ENCODE results near the gene VPS4B.

Gene VPS4B

GRCh38 chr18:63427558-63427957 lies 5.3 kb upstream of the VPS4B start:
- no peak for DNase-seq

DNA sequence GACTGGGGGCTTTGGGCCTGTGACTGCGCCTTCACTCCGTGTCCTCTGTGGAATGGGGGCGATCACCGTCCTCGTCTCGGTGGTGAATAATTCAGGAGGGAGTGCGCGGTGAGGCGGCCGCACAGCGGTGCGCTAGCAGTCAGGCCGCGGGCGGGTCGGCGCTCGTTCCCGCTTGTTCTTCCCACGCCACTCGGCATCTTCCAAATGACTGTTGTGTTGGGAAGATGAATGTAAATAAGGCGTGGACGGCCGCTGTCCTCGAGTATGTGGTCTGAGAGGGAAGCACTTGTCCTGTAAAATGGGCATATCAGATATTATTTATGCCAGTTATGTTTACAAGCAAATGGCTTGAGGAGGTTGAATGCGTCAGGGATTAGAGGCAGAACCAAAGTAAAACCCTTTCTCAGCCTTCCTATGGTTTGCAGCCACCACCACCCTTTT lies 608 bp upstream of the VPS4B start:
- no peak for DNase-seq

DNA sequence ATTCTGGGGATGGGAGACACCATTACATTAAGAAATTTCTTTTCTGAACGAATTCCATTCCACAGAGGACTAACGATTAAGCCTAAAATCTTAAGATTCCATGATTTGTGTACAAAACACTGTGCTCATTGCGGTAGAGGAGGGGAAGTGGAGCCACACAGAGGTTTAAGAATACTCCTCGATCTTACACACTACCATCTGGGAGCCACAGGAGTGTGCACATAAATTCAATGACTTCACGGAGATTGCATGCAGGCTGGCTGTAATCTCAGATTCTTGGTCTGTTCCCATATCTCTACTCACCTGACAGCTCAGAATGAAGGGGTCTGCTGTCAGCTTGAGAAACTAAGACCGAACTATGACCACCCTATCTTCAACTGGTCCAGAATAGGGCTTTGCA lies 762 bp downstream of the VPS4B start:
- DNase-seq: no peak

GRCh38 chr18:63412953-63413352 lies 9.3 kb downstream of the VPS4B start:
- no peak for DNase-seq

GRCh38 chr18:63410792-63411191 lies 11.5 kb downstream of the VPS4B start:
- DNase-seq: no peak

DNA sequence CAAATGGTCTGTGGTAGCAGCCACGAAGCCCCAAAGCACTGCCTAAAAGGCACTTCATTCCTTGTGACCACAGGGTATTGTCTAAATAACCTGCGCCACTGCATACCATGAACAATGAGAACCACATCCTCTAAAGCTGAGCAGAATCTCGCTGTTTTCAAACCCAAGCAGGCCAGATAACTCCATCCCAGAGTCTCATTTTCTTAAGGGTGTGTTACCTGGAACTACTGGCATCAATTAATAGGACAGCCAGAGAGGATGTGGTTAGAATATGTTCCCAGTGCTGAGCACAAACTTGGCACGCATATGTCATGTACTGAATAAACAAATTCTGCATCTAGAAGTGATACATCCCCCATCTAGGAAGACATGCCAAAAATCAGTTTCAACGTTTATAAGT lies 13.0 kb downstream of the VPS4B start:
- no peak for DNase-seq

- no peak for DNase-seq
These were observed 14.5 kb downstream of the VPS4B start for GRCh38 chr18:63407734-63408133.

GRCh38 chr18:63405986-63406385 lies 16.3 kb downstream of the VPS4B start:
- DNase-seq: no peak

- DNase-seq: no peak
These were observed 19.8 kb downstream of the VPS4B start for GRCh38 chr18:63402246-63403162.

DNA sequence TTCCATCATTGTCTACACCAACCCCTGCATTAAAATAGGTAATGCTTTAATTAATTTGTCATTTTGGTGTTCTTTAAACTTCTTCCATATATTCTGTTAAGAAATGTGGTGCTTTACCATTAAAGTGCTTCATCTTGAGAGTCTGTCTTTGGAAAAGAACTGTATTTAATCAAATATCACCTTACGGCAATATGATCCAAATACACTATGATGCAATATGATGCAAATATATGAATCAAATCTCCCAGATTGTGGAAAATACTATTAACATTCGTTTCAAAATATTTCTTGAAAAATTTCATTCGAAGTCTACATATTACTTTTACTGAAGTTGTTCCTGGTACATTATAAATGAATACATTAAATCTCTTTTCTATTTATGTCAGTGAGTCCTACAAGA lies 23.0 kb downstream of the VPS4B start:
- DNase-seq: no peak

GRCh38 chr18:63397349-63397748 lies 24.9 kb downstream of the VPS4B start:
- DNase-seq: no peak

- DNase-seq: no peak
These were observed 26.8 kb downstream of the VPS4B start for GRCh38 chr18:63395503-63395902.

- no peak for DNase-seq
These were observed 27.3 kb downstream of the VPS4B start for GRCh38 chr18:63394954-63395353.

- DNase-seq: no peak
These were observed 34.4 kb downstream of the VPS4B start for GRCh38 chr18:63387861-63388260.

DNA sequence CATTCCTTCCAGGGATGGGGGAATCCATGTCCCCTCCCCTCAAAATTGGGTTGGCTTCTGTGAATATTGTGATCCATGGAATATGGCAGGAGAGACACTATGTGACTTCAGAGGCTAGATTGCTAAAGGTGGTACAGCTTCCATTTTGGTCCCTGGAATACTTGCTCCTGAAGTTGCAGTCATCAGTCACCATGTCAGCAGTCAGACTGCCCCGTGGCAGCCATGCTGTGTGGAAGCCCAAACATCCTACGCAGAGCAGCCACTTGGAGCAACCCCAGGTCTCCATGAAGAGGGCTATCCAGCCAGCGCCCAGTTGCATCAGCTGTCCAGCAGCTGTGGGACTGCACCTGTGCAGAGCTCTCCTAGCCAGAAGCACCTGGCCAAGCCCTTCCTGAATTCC lies 39.4 kb downstream of the VPS4B start:
- DNase-seq: no peak

- DNase-seq: no peak
These were observed 42.7 kb downstream of the VPS4B start for GRCh38 chr18:63379639-63379962.

DNA sequence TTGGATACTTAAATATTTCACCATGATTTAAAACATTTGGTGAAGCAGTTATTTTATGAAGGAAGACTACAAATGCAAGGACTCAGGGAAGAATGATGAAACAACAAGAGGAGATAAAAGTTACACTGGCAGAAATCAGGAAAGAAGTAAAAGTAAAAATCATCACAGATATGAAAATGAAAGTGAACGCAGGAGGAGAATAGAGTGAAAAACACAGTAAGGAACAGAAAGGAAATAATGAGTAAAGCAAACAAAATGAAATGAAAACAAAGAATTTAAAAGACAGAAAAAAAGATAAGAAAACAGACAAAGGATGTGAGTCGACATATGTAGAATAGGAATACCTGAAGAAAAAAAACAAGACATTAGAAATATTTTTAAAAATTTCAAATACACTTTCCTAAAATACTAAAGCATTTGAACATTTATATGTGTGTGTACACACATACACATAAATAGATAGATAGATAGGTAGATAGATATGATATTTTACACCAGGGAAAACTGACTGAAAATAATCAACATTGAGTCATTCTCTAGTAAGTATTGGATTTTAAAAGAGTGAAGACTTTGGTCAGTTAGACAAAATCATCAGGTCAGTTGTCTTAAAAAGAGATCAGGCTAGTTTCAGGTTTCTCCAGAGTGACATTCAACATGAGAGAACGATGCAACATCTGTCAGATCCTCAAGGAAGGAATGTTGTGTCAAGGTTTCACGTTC lies 43.2 kb downstream of the VPS4B start:
- no peak for DNase-seq

DNA sequence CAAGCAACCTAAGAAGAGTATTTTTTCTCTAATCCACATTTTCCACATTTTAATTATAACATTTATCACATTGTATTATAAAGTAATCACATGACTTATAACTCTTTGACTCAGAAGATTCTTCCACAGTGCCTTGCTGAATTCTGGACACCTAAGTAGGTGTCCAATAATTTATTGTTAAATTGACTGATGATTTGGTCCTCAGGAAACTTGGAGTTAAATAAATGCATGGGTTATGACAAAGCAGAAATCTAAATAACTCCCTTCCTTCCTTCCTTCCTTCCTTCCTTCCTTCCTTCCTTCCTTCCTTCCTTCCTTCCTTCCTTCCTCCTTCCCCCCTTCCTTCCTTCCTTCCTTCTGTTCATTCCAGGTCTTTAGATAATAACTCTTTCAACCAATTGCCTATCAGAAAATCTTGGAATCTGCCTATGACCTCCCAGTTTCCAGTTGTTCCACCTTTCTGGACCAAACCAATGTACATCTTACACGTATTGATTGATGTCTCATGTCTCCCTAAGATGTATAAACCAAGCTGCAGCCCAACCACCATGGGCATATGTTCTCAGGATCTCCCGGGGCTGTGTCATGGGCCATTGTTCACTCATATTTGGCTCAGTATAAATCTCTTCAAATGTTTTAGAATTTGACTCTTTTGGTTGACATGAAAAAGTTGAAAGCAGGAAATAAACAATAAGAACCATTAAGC lies 44.8 kb downstream of the VPS4B start:
- no peak for DNase-seq

DNA sequence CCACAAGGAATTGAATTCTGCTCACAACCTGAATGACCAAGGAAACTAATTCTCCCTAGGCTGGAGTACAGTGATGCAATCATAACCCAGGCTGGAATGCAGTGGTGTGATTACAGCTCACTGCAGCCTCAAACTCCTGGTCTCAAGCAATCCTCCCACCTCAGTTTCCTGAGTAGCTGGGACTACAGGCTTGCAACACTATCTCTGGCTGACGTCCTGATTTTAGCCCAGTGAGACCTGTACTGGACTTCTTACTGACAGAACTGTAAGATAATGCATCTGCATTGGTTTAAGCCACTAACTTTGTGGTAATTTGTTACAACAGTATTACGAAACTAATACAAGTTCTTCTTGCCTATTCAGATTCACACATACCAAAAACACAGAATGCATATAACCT lies 45.7 kb downstream of the VPS4B start:
- no peak for DNase-seq

GRCh38 chr18:63374540-63374939 lies 47.7 kb downstream of the VPS4B start:
- DNase-seq: no peak

- DNase-seq: no peak
These were observed 49.1 kb downstream of the VPS4B start for GRCh38 chr18:63373161-63373560.

DNA sequence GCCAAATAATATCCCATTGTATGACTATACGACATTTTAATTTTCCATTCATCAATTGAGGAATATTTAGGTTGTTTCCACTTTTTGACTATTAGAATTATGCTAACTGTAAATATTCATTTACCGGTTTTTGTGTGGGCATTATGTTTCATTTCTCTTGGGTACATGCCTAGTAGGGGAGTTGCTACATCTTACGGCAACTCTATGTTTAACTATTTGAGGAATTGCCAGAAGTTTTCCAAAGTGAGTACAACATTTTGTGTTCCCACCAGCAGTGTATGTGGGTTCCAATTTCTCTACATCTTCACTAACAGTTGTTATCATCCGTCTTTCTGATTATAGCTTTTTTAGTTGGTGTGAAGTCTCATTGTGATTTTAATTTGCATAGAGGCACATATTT lies 53.7 kb downstream of the VPS4B start:
- DNase-seq: no peak

GRCh38 chr18:63367053-63367953 lies 55.0 kb downstream of the VPS4B start, which contains the start of gene KDSR:
KDSR (minus strand) TSS chr18:63367206; CDS start chr18:63367118, 88 bp downstream.
- DNase-seq: peak; percentile 91

All from RPMI8226 (cell line).